C4-2B (cell line): ENCODE measurements around the gene GSS.

Experiments used
- CTCF ChIP-seq: fragments of 450-650 bp; conservative IDR thresholded peaks from 2 replicates; pipeline ENCODE4 v1.5.1; 2017; ENCODE audit warnings: mild to moderate bottlenecking
- ZFX ChIP-seq: fragments of 450-650 bp; IDR thresholded peaks from 2 replicates; pipeline ENCODE4 v1.6.1; 2017

GRCh38 chr20:34951252-34951651 is 4.4 kb downstream of the GSS start:
- TF ChIP-seq CTCF, result no peak
- TF ChIP-seq ZFX, result no peak
